Measurements from ENCODE around the gene PHKA2.

Gene PHKA2

DNA sequence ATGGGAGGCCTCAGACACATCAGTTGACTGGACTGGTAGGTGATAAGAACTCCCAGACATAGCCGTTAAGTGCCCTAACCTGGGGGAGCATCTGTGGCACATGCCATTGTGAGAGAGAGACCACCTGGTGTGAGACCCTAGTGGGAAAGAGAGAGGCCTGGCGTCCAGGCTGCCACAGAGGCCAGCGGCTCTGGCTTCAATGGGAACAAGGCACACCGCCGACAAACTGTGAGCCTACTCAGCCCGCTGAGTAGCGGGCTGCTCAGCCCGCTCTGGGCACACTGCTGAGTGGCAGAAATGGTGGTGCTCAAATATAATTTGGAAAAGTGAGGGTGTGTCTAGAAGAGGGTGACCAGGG is 34.0 kb downstream of the PHKA2 start:
- WGBS, 2 experiments (ENCODE audit: insufficient coverage in 2 of 2), result 80 to 95% methylated on average over 6 to 7 of the region's 8 CpGs
- no peak overlapping the region for H3K27ac ChIP-seq (ENCODE audit: low read depth, low read length, severe bottlenecking)
- peaks cover 3% of the 10 kb centered on the region for H3K4me1 ChIP-seq (ENCODE audit: control insufficient read depth, insufficient read depth, low read length, poor library complexity, severe bottlenecking)
- H3K4me3 ChIP-seq (ENCODE audit: extremely low read depth, insufficient read depth, low read length, poor library complexity, severe bottlenecking), result no peak overlapping the region
- no peaks in the 10 kb centered on the region for H3K9me3 ChIP-seq (ENCODE audit: control insufficient read depth, low read length)
- H3K36me3 ChIP-seq (ENCODE audit: control insufficient read depth, insufficient read depth, low read length), result no peaks in the 10 kb centered on the region

DNA sequence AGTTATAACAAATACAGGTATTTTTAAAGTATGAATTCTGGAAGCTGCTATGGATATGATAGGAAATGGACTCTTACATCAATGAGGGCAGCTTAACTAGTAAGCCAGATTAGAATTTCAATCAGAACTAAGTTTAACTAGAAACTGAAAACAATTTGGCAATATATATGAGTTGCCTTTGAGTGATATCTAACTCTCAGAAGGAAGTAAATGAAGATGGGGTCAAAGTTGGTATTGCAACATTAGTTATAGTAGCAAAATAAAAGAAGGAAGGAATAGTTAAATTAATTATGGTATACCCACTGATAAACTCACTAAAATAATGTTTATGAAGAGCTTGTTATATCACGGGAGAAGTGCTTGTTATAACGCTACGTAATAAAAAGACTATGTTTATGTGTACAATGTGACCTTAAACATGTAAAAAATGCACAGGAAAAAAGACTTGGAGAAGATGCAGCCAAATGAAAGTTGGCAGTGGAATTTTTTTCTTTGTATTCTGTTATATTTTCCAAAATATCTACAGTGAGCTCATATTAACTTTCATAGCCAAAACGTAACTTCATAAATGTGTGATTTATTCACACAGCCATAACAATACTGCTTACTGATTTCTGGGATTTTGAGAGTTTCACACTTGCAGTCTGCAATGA is 34.5 kb downstream of the PHKA2 start:
- Histone ChIP-seq H3K9me3 (ENCODE audit: control insufficient read depth, low read length) (no peaks in the 10 kb centered on the region), H3K36me3 (ENCODE audit: control insufficient read depth, insufficient read depth, low read length) (no peaks in the 10 kb centered on the region), H3K4me3 (ENCODE audit: extremely low read depth, insufficient read depth, low read length, poor library complexity, severe bottlenecking) (no peak overlapping the region), H3K27ac (ENCODE audit: low read depth, low read length, severe bottlenecking) (no peak overlapping the region), H3K4me1 (ENCODE audit: control insufficient read depth, insufficient read depth, low read length, poor library complexity, severe bottlenecking) (peaks cover 3% of the 10 kb centered on the region)
- 92% methylated on average over 2 of the region's 4 CpGs; no CpG with 5 or more reads in 1 of the 2 experiments for WGBS, 2 experiments (ENCODE audit: insufficient coverage in 2 of 2)

DNA sequence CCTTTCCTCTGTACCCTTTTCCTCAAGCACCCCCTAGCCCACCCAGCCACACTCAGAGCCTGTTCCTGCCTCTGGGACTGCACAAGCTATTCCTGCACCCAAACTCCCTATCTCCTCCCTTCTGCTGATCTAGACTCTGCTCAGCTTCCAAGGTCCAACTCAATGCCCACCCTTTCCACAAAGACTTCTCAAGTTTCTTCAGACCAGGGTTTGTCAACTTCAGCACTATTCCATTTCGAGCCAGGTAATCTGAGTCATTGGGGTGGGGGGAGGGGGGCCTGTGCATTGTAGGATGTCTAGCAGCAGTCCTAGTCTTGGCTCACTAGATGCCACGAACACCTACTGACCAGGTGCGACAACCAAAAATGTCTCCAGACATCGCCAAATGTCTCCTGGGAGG is 37.3 kb downstream of the PHKA2 start:
- Histone ChIP-seq H3K36me3 (ENCODE audit: control insufficient read depth, insufficient read depth, low read length) (no peaks in the 10 kb centered on the region), H3K9me3 (ENCODE audit: control insufficient read depth, low read length) (no peaks in the 10 kb centered on the region), H3K4me1 (ENCODE audit: control insufficient read depth, insufficient read depth, low read length, poor library complexity, severe bottlenecking) (peaks cover 3% of the 10 kb centered on the region), H3K27ac (ENCODE audit: low read depth, low read length, severe bottlenecking) (no peak overlapping the region), H3K4me3 (ENCODE audit: extremely low read depth, insufficient read depth, low read length, poor library complexity, severe bottlenecking) (no peak overlapping the region)
- WGBS, 2 experiments (ENCODE audit: insufficient coverage in 2 of 2), result 94 to 100% methylated on average over 2 of the region's 4 CpGs

DNA sequence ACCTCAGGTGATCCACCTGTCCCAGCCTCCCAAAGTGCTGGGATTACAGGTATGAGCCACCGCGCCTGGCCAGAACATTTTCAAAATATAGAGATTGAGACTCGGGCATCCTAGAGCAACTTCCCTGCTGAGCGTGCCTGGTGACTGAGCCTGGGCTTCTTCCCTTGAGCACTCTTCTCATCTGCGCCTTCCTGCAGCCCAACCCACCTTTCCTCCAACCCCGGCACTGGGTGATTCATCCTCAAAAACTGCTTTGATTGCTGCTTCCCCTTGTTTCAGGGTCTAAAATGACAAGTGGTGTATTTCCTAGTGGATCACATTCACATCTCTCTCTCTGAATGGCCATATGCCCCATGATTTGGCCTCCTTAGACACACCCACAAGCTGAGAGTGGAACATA is 37.8 kb downstream of the PHKA2 start:
- H3K4me1 ChIP-seq (ENCODE audit: control insufficient read depth, insufficient read depth, low read length, poor library complexity, severe bottlenecking), result peaks cover 3% of the 10 kb centered on the region
- H3K9me3 ChIP-seq (ENCODE audit: control insufficient read depth, low read length), result no peaks in the 10 kb centered on the region
- no peak overlapping the region for H3K27ac ChIP-seq (ENCODE audit: low read depth, low read length, severe bottlenecking)
- WGBS, 2 experiments (ENCODE audit: insufficient coverage in 2 of 2), result no CpG with 5 or more reads among the region's 6 CpGs
- H3K4me3 ChIP-seq (ENCODE audit: extremely low read depth, insufficient read depth, low read length, poor library complexity, severe bottlenecking), result no peak overlapping the region
- no peaks in the 10 kb centered on the region for H3K36me3 ChIP-seq (ENCODE audit: control insufficient read depth, insufficient read depth, low read length)

DNA sequence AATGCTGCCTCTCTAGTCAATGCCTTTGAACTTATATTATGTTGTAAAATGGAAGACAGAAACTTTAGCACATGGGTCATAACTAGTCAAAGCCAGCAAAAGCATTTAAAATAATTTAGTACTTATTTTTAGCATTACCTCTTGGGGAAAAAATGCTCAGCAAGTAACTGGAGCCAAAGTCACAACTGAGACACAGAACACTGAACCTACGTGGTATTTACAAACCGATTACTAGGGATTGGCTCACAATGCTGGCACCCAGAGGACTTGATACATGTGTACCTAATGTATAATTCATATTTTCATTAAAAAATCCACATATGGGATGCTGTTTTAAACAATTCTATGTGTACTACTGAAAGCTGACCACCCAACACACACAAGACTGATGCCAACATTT is 38.4 kb downstream of the PHKA2 start:
- Histone ChIP-seq H3K4me3 (ENCODE audit: extremely low read depth, insufficient read depth, low read length, poor library complexity, severe bottlenecking) (no peak overlapping the region), H3K36me3 (ENCODE audit: control insufficient read depth, insufficient read depth, low read length) (no peaks in the 10 kb centered on the region)
- WGBS, 2 experiments (ENCODE audit: insufficient coverage in 2 of 2), result no CpG with 5 or more reads among the region's 2 CpGs

DNA sequence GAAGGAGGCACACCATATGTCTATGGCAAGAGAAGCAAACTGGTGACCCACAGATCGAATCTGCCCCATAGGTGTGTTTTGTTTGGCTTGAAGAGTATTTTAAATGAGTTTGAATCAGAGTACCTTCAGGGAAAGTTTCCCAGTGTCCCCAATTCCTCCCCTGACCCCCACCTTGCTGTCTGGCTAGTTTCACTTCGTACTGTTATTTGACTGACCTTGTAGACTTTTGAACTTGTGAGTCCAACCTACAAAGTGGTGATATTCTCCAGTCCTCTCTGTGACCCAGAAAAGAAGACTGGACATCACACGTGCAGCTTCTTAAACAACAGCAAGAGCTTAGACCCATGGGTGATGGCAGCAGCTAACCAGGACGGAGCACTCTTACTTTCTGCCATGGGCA is 39.4 kb downstream of the PHKA2 start:
- H3K36me3 ChIP-seq (ENCODE audit: control insufficient read depth, insufficient read depth, low read length), result no peaks in the 10 kb centered on the region
- H3K9me3 ChIP-seq (ENCODE audit: control insufficient read depth, low read length), result no peaks in the 10 kb centered on the region
- no peak overlapping the region for H3K4me3 ChIP-seq (ENCODE audit: extremely low read depth, insufficient read depth, low read length, poor library complexity, severe bottlenecking)
- WGBS, 2 experiments (ENCODE audit: insufficient coverage in 2 of 2), result 92 to 94% methylated on average over 2 to 3 of the region's 4 CpGs
- no peak overlapping the region for H3K27ac ChIP-seq (ENCODE audit: low read depth, low read length, severe bottlenecking)
- peaks cover 3% of the 10 kb centered on the region for H3K4me1 ChIP-seq (ENCODE audit: control insufficient read depth, insufficient read depth, low read length, poor library complexity, severe bottlenecking)

More for the DNA sequence above, 38.4 kb downstream of the PHKA2 start:
- Histone ChIP-seq H3K4me1 (ENCODE audit: control insufficient read depth, insufficient read depth, low read length, poor library complexity, severe bottlenecking) (peaks cover 3% of the 10 kb centered on the region), H3K9me3 (ENCODE audit: control insufficient read depth, low read length) (no peaks in the 10 kb centered on the region), H3K27ac (ENCODE audit: low read depth, low read length, severe bottlenecking) (no peak overlapping the region)

DNA sequence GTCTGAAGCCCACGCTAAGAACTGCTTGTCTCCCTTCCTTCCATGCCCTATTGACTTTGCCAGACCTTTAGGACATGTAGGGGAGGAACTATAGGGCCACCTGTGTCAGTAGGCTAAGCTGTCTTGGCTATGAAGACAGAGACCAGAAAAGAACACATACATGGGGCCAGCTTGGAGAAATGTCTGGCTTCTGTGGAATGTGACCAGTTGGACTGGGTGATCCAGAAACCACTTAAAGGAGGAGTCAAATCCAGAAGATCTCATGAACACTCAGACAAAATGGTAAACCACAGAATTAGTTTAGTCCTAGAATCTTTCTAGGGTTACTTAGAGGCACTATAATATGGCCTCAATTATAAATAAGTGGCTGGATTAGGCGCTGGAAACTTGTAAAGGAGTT is 42.0 kb downstream of the PHKA2 start:
- H3K27ac ChIP-seq (ENCODE audit: low read depth, low read length, severe bottlenecking), result no peak overlapping the region
- no CpG with 5 or more reads among the region's 2 CpGs for WGBS, 2 experiments (ENCODE audit: insufficient coverage in 2 of 2)
- H3K4me1 ChIP-seq (ENCODE audit: control insufficient read depth, insufficient read depth, low read length, poor library complexity, severe bottlenecking), result peaks cover 3% of the 10 kb centered on the region
- no peaks in the 10 kb centered on the region for H3K9me3 ChIP-seq (ENCODE audit: control insufficient read depth, low read length)
- no peak overlapping the region for H3K4me3 ChIP-seq (ENCODE audit: extremely low read depth, insufficient read depth, low read length, poor library complexity, severe bottlenecking)
- peaks cover 7% of the 10 kb centered on the region for H3K36me3 ChIP-seq (ENCODE audit: control insufficient read depth, insufficient read depth, low read length)

DNA sequence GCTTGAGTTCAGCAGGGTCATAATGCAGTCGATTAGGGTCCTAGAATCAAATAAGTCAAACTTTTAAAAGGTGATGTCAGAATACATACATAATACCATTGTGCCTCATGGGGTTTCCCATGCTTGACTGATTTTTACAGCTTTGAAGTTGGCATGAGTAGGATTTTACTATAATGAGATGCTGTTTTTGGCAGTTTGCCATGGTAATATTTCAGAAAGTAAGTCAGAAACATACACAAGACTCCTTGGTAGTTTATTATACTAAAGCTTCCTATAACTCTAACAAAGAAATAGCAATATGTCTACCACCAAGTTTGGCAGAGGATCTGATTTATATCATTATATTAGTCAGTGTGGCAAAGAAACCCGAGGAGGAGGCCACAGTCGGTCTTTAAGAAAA is 45.2 kb downstream of the PHKA2 start:
- WGBS, 2 experiments (ENCODE audit: insufficient coverage in 2 of 2), result no CpG with 5 or more reads among the region's 3 CpGs

DNA sequence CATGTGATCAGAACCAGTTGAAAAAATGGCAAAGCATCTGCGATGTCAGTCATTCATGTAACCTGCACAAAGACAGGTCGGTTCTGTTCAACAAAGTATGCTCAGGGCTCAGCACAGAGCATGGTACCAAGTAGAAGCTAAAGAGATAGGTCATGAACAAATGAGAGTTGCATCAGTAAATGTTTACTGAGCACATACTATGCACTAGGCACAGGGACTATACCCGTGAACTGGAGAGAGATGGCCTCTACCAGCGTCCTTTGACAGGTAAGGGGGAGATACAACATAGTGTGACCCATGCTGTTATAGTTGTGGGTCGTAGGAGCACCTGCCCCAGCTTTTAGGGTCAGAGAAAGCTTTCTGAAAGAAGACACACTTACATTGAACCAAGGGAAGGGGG is 46.7 kb downstream of the PHKA2 start:
- 60 to 92% methylated on average over 1 to 2 of the region's 5 CpGs for WGBS, 2 experiments (ENCODE audit: insufficient coverage in 2 of 2)
- no peaks in the 10 kb centered on the region for H3K4me1 ChIP-seq (ENCODE audit: control insufficient read depth, insufficient read depth, low read length, poor library complexity, severe bottlenecking)
- no peak overlapping the region for H3K4me3 ChIP-seq (ENCODE audit: extremely low read depth, insufficient read depth, low read length, poor library complexity, severe bottlenecking)
- peaks cover 7% of the 10 kb centered on the region for H3K36me3 ChIP-seq (ENCODE audit: control insufficient read depth, insufficient read depth, low read length)
- no peaks in the 10 kb centered on the region for H3K9me3 ChIP-seq (ENCODE audit: control insufficient read depth, low read length)
- H3K27ac ChIP-seq (ENCODE audit: low read depth, low read length, severe bottlenecking), result no peak overlapping the region

More for the DNA sequence above, 45.2 kb downstream of the PHKA2 start:
- Histone ChIP-seq H3K4me1 (ENCODE audit: control insufficient read depth, insufficient read depth, low read length, poor library complexity, severe bottlenecking) (no peaks in the 10 kb centered on the region), H3K9me3 (ENCODE audit: control insufficient read depth, low read length) (no peaks in the 10 kb centered on the region), H3K4me3 (ENCODE audit: extremely low read depth, insufficient read depth, low read length, poor library complexity, severe bottlenecking) (no peak overlapping the region), H3K27ac (ENCODE audit: low read depth, low read length, severe bottlenecking) (no peak overlapping the region), H3K36me3 (ENCODE audit: control insufficient read depth, insufficient read depth, low read length) (peaks cover 7% of the 10 kb centered on the region)

DNA sequence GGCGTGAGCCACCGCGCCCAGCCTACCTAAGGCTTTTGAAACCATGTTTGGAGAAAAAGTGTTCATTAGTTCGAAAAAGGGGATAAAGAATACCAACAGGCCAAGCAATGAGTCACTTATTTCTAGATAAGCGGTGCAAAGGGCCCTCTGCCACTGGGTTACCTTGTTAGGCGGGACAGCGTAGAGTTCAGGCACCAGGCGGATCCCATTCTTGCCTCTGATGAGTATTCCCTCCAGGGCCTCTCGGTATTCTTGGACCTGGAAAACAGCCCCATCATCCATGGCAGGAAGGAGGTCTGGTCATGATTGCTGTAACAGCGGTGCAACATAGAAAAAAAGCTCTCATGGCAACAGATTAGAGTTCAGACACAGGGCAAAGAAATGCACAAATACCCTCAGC is 48.0 kb downstream of the PHKA2 start:
- WGBS, 2 experiments (ENCODE audit: insufficient coverage in 2 of 2), result 82 to 93% methylated on average over 3 to 6 of the region's 10 CpGs
- peaks cover 7% of the 10 kb centered on the region for H3K36me3 ChIP-seq (ENCODE audit: control insufficient read depth, insufficient read depth, low read length)
- H3K4me3 ChIP-seq (ENCODE audit: extremely low read depth, insufficient read depth, low read length, poor library complexity, severe bottlenecking), result no peak overlapping the region
- H3K27ac ChIP-seq (ENCODE audit: low read depth, low read length, severe bottlenecking), result no peak overlapping the region
- no peaks in the 10 kb centered on the region for H3K4me1 ChIP-seq (ENCODE audit: control insufficient read depth, insufficient read depth, low read length, poor library complexity, severe bottlenecking)
- no peaks in the 10 kb centered on the region for H3K9me3 ChIP-seq (ENCODE audit: control insufficient read depth, low read length)

DNA sequence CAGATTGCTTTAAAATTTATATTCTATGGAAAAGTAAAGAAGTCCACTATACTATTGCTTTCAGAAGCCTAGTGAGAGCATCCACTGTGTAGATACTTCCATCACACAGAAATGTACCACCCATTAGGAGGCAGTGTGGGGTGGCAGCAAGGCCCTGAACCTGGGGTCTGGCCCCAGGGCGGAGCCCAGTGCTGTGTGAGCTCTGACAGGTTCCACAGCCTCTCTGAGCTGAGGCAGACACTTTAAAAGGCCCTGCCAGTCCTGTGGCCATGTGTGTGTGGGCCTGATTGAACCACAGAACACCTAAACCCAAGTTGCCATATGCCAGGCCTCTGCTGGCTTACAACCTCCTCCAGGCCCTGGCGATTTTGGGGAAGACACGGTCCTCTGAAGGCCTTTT is 49.2 kb downstream of the PHKA2 start:
- no peaks in the 10 kb centered on the region for H3K4me1 ChIP-seq (ENCODE audit: control insufficient read depth, insufficient read depth, low read length, poor library complexity, severe bottlenecking)
- peaks cover 11% of the 10 kb centered on the region for H3K36me3 ChIP-seq (ENCODE audit: control insufficient read depth, insufficient read depth, low read length)
- H3K9me3 ChIP-seq (ENCODE audit: control insufficient read depth, low read length), result no peaks in the 10 kb centered on the region
- no peak overlapping the region for H3K27ac ChIP-seq (ENCODE audit: low read depth, low read length, severe bottlenecking)
- H3K4me3 ChIP-seq (ENCODE audit: extremely low read depth, insufficient read depth, low read length, poor library complexity, severe bottlenecking), result no peak overlapping the region
- WGBS, 2 experiments (ENCODE audit: insufficient coverage in 2 of 2), result 100% methylated on average over 1 of the region's 3 CpGs; no CpG with 5 or more reads in 1 of the 2 experiments

Measured in mesodermal cell (in vitro differentiated cells).